22Rv1 (cell line): ENCODE data around the gene UNC119B.

ENCODE experiments used
- H3K27ac ChIP-seq: fragments of 450-650 bp; 2 replicates; pipeline ENCODE4 v1.5.1; 2017
- CTCF ChIP-seq: fragments of 450-650 bp; IDR thresholded peaks from 2 replicates; pipeline ENCODE4 v1.5.1; 2017; ENCODE audit warnings: mild to moderate bottlenecking
- ZFX ChIP-seq: fragments of 450-650 bp; IDR thresholded peaks from 2 replicates; pipeline ENCODE4 v1.6.1; 2017; ENCODE audit warnings: antibody characterized with exemption, borderline replicate concordance

The UNC119B gene

DNA sequence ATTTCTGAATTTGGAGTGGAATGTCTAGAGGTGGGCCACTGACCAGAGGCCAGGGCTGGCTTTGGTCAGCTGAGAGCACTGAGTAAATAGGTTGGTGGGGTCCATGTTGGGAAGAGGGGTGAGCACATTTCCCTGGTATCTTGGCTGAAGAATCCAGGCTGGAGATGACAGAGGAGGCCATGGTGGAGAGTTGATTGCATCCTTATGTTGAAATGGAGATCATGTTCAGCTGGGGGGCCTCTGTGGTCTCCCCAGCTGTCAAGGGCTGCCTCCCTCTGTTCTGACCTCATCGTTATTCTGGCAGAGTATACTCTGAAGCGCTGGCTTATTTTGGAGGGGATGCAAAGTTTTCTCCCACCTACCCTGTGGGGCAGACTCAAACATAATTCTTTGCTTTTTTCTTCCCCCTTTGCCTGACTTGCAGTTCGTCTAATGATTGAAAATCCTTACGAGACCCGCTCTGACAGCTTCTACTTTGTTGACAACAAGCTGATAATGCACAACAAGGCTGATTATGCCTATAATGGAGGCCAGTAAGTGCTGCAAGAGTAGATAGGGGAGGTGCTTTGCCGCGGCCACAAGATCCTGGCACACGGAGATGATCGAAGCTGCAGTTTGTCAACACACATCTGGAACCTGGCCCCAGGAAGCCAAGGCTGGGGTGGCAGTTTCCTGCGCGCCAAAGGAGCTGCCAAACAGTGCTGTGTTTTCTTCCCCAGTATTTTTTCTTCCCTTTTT, 9.4 kb downstream of the UNC119B start:
- H3K27ac ChIP-seq = no peak overlapping the region
- TF ChIP-seq CTCF (no peak), ZFX (no peak)

DNA sequence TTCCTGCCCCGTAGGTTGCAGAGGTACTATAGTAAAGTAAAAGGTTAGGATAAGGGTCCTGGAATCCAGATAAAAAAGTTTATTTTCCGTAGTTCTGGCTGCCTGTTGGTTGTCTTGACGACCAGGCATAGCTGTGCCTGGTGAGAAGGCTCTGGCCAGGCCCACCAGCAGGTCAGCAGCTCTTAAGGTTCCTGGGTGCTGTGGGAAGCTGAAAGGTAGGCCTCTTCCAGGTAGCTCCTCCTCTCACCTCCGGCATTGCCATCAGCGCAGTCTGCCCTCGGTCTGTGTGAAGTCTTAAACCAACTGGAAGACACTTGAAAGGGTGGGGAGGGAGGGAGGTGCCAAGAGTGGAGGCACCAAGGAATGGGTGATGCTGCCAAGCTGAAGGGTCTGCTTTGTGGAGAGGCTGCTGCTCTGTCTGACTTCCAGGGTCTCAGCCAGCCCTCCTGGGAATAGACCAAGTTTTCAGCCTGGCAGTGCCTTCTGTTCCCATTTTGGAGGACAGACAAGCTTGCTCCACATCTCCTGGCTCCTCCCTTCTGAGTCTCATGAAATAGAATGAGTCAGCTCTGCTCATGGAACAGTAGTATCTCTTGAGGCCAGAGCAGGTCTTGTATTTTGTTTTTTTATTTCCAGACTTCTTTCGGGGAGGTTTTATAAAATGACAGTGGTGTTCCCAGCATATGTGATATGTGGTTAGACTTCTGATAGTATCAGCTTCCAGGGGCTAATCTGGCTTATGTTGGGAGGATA, 10.2 kb downstream of the UNC119B start:
- TF ChIP-seq CTCF = no peak
- TF ChIP-seq ZFX = no peak
- H3K27ac ChIP-seq = no peak overlapping the region

GRCh38 chr12:120720987-120721801, 10.9 kb downstream of the UNC119B start:
- H3K27ac ChIP-seq = no peak overlapping the region
- no peak for TF ChIP-seq ZFX
- TF ChIP-seq CTCF = no peak

GRCh38 chr12:120721866-120722265, 11.6 kb downstream of the UNC119B start:
- H3K27ac ChIP-seq = no peak overlapping the region
- TF ChIP-seq CTCF = no peak

- no peak overlapping the region for H3K27ac ChIP-seq
Observed at GRCh38 chr12:120722784-120723183, 12.5 kb downstream of the UNC119B start.

GRCh38 chr12:120724720-120725119, 14.5 kb downstream of the UNC119B start:
- peak overlapping the region; percentile 63 for H3K27ac ChIP-seq
- TF ChIP-seq CTCF = no peak
- TF ChIP-seq ZFX = no peak

More at GRCh38 chr12:120722784-120723183, 12.5 kb downstream of the UNC119B start:
- TF ChIP-seq ZFX = no peak
- TF ChIP-seq CTCF = no peak
